ENCODE data around the gene LYL1. TPM values are rescaled to one million over a fixed set of nuclear protein-coding genes. Genes with fewer than 3 reads are reported as not detected.

LYL1 gene
- total and polyA plus RNA-seq, 9 of the 15 experiments (the other 6 are each of a cell fraction or from before 2014, with no cell fraction given) = 1.3 to 266 (median 34.0) TPM

DNA sequence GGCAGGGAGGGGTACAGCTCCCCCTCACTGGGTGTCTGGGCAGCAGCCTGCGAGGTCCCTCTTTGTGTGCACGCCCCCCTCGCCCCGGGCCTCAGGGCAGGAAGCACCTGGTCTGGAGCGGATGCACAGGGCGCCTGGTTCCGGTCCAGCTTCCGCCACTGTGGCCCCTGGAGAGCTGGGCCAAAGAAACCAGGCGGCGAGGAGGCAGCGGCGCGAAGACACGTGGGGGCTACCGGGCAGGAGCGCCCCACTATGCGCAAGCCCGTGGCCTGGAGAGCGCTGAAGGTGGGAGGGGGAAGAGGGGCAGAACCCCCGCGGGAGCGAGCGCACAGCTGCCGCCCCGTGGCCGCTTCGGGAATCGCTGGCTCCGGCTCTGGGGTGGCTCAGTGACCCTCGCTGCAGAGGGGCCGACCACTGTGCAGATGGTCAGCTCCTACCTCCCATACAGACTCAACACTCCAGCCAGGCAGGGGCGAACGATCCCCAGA is 1.7 kb upstream of the LYL1 start (continued):
- TF ChIP-seq RFX1 (IDR thresholded peaks at IDR 0.05) (no peak), PRPF4 (IDR thresholded peaks at IDR 0.05; ENCODE audit: insufficient read depth, low read depth, low read length, poor library complexity, severe bottlenecking) (no peak), ARID1B (IDR thresholded peaks at IDR 0.05) (0 out of 2 replicates have a peak, but pooled peaks have one; percentile 29), DMBX1 (CRISPR knock-in tag; IDR thresholded peaks at IDR 0.05; ENCODE audit: borderline replicate concordance) (peak; percentile 73), NFIX (CRISPR knock-in tag; IDR thresholded peaks at IDR 0.05; ENCODE audit: low read depth) (no peak), BCOR (IDR thresholded peaks at IDR 0.05) (no peak; the same call in 1 of the 2 replicates), NR2F6 (CRISPR knock-in tag; IDR thresholded peaks at IDR 0.05) (no peak), GABPB1 (CRISPR knock-in tag; IDR thresholded peaks at IDR 0.05) (peak; percentile 75), RB1 (IDR thresholded peaks at IDR 0.05; ENCODE audit: low read depth) (peak; percentile 85), DPF2 (IDR thresholded peaks at IDR 0.05) (peak; percentile 46; the same call in 1 of the 2 replicates), TCFL5 (CRISPR knock-in tag; conservative IDR thresholded peaks at IDR 0.05) (no peak), FUS (optimal IDR thresholded peaks at IDR 0.05; ENCODE audit: low read depth, low read length) (no peak)
- TF ChIP-seq, protein P1, sequence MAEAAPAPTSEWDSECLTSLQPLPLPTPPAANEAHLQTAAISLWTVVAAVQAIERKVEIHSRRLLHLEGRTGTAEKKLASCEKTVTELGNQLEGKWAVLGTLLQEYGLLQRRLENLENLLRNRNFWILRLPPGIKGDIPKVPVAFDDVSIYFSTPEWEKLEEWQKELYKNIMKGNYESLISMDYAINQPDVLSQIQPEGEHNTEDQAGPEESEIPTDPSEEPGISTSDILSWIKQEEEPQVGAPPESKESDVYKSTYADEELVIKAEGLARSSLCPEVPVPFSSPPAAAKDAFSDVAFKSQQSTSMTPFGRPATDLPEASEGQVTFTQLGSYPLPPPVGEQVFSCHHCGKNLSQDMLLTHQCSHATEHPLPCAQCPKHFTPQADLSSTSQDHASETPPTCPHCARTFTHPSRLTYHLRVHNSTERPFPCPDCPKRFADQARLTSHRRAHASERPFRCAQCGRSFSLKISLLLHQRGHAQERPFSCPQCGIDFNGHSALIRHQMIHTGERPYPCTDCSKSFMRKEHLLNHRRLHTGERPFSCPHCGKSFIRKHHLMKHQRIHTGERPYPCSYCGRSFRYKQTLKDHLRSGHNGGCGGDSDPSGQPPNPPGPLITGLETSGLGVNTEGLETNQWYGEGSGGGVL (CRISPR knock-in tag; IDR thresholded peaks at IDR 0.05) = no peak
- TF ChIP-seq, protein P2, sequence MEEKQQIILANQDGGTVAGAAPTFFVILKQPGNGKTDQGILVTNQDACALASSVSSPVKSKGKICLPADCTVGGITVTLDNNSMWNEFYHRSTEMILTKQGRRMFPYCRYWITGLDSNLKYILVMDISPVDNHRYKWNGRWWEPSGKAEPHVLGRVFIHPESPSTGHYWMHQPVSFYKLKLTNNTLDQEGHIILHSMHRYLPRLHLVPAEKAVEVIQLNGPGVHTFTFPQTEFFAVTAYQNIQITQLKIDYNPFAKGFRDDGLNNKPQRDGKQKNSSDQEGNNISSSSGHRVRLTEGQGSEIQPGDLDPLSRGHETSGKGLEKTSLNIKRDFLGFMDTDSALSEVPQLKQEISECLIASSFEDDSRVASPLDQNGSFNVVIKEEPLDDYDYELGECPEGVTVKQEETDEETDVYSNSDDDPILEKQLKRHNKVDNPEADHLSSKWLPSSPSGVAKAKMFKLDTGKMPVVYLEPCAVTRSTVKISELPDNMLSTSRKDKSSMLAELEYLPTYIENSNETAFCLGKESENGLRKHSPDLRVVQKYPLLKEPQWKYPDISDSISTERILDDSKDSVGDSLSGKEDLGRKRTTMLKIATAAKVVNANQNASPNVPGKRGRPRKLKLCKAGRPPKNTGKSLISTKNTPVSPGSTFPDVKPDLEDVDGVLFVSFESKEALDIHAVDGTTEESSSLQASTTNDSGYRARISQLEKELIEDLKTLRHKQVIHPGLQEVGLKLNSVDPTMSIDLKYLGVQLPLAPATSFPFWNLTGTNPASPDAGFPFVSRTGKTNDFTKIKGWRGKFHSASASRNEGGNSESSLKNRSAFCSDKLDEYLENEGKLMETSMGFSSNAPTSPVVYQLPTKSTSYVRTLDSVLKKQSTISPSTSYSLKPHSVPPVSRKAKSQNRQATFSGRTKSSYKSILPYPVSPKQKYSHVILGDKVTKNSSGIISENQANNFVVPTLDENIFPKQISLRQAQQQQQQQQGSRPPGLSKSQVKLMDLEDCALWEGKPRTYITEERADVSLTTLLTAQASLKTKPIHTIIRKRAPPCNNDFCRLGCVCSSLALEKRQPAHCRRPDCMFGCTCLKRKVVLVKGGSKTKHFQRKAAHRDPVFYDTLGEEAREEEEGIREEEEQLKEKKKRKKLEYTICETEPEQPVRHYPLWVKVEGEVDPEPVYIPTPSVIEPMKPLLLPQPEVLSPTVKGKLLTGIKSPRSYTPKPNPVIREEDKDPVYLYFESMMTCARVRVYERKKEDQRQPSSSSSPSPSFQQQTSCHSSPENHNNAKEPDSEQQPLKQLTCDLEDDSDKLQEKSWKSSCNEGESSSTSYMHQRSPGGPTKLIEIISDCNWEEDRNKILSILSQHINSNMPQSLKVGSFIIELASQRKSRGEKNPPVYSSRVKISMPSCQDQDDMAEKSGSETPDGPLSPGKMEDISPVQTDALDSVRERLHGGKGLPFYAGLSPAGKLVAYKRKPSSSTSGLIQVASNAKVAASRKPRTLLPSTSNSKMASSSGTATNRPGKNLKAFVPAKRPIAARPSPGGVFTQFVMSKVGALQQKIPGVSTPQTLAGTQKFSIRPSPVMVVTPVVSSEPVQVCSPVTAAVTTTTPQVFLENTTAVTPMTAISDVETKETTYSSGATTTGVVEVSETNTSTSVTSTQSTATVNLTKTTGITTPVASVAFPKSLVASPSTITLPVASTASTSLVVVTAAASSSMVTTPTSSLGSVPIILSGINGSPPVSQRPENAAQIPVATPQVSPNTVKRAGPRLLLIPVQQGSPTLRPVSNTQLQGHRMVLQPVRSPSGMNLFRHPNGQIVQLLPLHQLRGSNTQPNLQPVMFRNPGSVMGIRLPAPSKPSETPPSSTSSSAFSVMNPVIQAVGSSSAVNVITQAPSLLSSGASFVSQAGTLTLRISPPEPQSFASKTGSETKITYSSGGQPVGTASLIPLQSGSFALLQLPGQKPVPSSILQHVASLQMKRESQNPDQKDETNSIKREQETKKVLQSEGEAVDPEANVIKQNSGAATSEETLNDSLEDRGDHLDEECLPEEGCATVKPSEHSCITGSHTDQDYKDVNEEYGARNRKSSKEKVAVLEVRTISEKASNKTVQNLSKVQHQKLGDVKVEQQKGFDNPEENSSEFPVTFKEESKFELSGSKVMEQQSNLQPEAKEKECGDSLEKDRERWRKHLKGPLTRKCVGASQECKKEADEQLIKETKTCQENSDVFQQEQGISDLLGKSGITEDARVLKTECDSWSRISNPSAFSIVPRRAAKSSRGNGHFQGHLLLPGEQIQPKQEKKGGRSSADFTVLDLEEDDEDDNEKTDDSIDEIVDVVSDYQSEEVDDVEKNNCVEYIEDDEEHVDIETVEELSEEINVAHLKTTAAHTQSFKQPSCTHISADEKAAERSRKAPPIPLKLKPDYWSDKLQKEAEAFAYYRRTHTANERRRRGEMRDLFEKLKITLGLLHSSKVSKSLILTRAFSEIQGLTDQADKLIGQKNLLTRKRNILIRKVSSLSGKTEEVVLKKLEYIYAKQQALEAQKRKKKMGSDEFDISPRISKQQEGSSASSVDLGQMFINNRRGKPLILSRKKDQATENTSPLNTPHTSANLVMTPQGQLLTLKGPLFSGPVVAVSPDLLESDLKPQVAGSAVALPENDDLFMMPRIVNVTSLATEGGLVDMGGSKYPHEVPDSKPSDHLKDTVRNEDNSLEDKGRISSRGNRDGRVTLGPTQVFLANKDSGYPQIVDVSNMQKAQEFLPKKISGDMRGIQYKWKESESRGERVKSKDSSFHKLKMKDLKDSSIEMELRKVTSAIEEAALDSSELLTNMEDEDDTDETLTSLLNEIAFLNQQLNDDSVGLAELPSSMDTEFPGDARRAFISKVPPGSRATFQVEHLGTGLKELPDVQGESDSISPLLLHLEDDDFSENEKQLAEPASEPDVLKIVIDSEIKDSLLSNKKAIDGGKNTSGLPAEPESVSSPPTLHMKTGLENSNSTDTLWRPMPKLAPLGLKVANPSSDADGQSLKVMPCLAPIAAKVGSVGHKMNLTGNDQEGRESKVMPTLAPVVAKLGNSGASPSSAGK (IDR thresholded peaks at IDR 0.05) = peak; percentile 52; the same call in 1 of the 2 replicates
- TF ChIP-seq, protein P3, sequence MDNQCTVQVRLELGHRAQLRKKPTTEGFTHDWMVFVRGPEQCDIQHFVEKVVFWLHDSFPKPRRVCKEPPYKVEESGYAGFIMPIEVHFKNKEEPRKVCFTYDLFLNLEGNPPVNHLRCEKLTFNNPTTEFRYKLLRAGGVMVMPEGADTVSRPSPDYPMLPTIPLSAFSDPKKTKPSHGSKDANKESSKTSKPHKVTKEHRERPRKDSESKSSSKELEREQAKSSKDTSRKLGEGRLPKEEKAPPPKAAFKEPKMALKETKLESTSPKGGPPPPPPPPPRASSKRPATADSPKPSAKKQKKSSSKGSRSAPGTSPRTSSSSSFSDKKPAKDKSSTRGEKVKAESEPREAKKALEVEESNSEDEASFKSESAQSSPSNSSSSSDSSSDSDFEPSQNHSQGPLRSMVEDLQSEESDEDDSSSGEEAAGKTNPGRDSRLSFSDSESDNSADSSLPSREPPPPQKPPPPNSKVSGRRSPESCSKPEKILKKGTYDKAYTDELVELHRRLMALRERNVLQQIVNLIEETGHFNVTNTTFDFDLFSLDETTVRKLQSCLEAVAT (IDR thresholded peaks at IDR 0.05) = no peak

Data from K562 (cell line).